ENCODE results near the gene TBC1D32.
"Not testable (repeated sequence)": the region's sequence is repeated elsewhere in the genome, so short reads cannot be mapped to it uniquely, and the experiment has no call there.

The TBC1D32 gene

DNA sequence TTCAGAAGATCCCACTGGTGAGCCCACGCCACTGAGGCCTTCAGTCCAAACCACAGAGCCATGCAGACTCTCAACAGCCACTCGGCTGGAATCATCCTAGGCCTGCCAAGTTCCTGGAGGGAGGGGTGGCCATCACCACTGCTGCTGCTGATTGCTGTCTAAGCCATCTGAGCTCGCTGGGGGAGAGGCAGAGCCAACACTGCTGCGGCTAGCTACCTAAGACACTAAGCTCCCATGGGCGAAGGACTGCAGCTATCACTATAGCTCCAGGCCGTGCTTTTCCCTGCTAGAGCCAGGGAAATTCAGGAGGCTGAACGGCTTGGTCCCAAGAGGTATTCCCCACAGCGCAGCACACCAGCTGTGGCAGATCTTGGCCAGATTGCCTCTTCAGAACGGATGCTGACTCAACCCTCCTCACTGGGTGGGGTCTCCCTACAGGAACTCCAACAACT lies 73.6 kb downstream of the TBC1D32 start:
- Histone ChIP-seq H3K36me3 (ENCODE audit: insufficient read depth, low read length) (no peaks in the 10 kb centered on the region), H3K4me3 (ENCODE audit: low read depth in 1 of 2, low read length in 2 of 2) (no peak overlapping the region), H3K9ac (ENCODE audit: low read length) (no peak overlapping the region), H3K9me3 (ENCODE audit: low read length) (no peaks in the 10 kb centered on the region), H3K27me3 (ENCODE audit: control insufficient read depth in 1 of 2, insufficient read depth in 2 of 2, low read length in 2 of 2) (no peaks in the 10 kb centered on the region), H3K4me1 (ENCODE audit: insufficient read depth, low read length) (no peaks in the 10 kb centered on the region), H3K27ac (ENCODE audit: low read depth, low read length) (no peak overlapping the region)

DNA sequence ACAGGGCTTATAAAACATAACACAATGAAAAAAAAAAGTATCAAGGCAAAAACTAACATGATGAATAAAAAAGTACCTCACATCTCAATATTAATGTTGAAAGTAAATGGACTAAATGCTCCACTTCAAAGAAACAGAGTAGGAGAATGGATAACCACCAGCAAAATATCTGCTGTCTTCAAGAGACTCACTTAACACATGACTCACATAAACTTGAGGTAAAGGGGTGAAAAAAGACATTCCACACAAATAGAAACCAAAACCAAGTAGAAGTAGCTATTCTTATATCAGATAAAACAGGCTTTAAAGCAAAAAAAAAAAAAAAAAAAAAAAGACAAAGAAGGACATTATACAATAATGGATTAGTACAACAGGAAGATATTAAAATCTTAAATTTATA lies 86.9 kb downstream of the TBC1D32 start:
- no peaks in the 10 kb centered on the region for H3K27me3 ChIP-seq (ENCODE audit: control insufficient read depth in 1 of 2, insufficient read depth in 2 of 2, low read length in 2 of 2)
- no peak overlapping the region for H3K4me3 ChIP-seq (ENCODE audit: low read depth in 1 of 2, low read length in 2 of 2)
- no peaks in the 10 kb centered on the region for H3K4me1 ChIP-seq (ENCODE audit: insufficient read depth, low read length)
- H3K27ac ChIP-seq (ENCODE audit: low read depth, low read length): no peak overlapping the region
- H3K36me3 ChIP-seq (ENCODE audit: insufficient read depth, low read length): peaks cover 5% of the 10 kb centered on the region
- no peak overlapping the region for H3K9ac ChIP-seq (ENCODE audit: low read length)
- no peaks in the 10 kb centered on the region for H3K9me3 ChIP-seq (ENCODE audit: low read length)

DNA sequence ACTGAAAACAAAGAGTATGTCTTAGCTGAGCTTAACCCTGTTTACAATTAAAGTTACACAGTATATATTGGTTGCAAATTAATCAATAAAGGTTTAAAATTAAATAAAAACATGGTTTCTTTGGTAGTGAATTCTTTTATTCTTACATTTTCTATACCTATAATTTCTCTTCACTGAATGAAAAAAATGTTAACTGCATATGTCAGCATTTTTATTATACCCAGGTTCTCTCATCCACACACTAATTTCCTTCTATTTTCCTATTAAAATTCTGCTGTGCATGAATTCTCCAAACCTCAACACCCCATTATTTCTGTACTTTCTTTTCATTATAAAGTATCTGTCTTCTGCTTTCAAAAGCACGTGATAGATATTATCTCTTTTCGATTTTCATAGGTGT lies 91.9 kb downstream of the TBC1D32 start:
- Histone ChIP-seq H3K36me3 (ENCODE audit: insufficient read depth, low read length) (peaks cover 5% of the 10 kb centered on the region), H3K27me3 (ENCODE audit: control insufficient read depth in 1 of 2, insufficient read depth in 2 of 2, low read length in 2 of 2) (no peaks in the 10 kb centered on the region), H3K9me3 (ENCODE audit: low read length) (no peaks in the 10 kb centered on the region), H3K4me1 (ENCODE audit: insufficient read depth, low read length) (no peaks in the 10 kb centered on the region), H3K4me3 (ENCODE audit: low read depth in 1 of 2, low read length in 2 of 2) (no peak overlapping the region), H3K27ac (ENCODE audit: low read depth, low read length) (no peak overlapping the region), H3K9ac (ENCODE audit: low read length) (no peak overlapping the region)

- H3K36me3 ChIP-seq (ENCODE audit: insufficient read depth, low read length): no peaks in the 10 kb centered on the region
- H3K27ac ChIP-seq (ENCODE audit: low read depth, low read length): no peak overlapping the region
- H3K27me3 ChIP-seq (ENCODE audit: control insufficient read depth in 1 of 2, insufficient read depth in 2 of 2, low read length in 2 of 2): no peaks in the 10 kb centered on the region
- H3K9ac ChIP-seq (ENCODE audit: low read length): no peak overlapping the region
- H3K4me3 ChIP-seq (ENCODE audit: low read depth in 1 of 2, low read length in 2 of 2): no peak overlapping the region
- H3K4me1 ChIP-seq (ENCODE audit: insufficient read depth, low read length): no peaks in the 10 kb centered on the region
- H3K9me3 ChIP-seq (ENCODE audit: low read length): no peaks in the 10 kb centered on the region
These were observed 96.4 kb downstream of the TBC1D32 start for GRCh38 chr6:121237859-121238258.

DNA sequence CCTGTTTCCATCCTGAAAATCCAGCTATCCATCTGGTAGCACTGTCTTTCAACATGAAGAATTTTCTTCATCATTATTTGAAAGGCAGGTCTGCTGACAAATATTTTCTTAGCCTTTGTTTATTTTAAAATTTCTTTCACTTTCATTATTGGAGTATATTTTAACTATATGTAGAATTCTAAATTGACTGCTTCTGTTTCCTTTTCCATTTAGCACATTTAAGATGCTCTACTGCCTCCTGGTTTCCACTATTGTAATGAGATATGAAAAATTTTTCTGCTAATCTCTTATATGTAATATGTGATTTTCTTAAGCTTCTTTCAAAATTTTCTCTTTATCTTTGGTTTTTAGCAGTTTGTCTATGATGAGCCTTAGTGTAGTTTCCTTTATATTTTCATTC lies 97.3 kb downstream of the TBC1D32 start:
- Histone ChIP-seq H3K27me3 (ENCODE audit: control insufficient read depth in 1 of 2, insufficient read depth in 2 of 2, low read length in 2 of 2) (no peaks in the 10 kb centered on the region), H3K27ac (ENCODE audit: low read depth, low read length) (no peak overlapping the region), H3K9ac (ENCODE audit: low read length) (no peak overlapping the region), H3K36me3 (ENCODE audit: insufficient read depth, low read length) (no peaks in the 10 kb centered on the region), H3K9me3 (ENCODE audit: low read length) (no peaks in the 10 kb centered on the region), H3K4me3 (ENCODE audit: low read depth in 1 of 2, low read length in 2 of 2) (no peak overlapping the region), H3K4me1 (ENCODE audit: insufficient read depth, low read length) (no peaks in the 10 kb centered on the region)

GRCh38 chr6:121235386-121235785 lies 98.9 kb downstream of the TBC1D32 start:
- no peaks in the 10 kb centered on the region for H3K4me1 ChIP-seq (ENCODE audit: insufficient read depth, low read length)
- no peaks in the 10 kb centered on the region for H3K9me3 ChIP-seq (ENCODE audit: low read length)
- no peaks in the 10 kb centered on the region for H3K27me3 ChIP-seq (ENCODE audit: control insufficient read depth in 1 of 2, insufficient read depth in 2 of 2, low read length in 2 of 2)
- no peaks in the 10 kb centered on the region for H3K36me3 ChIP-seq (ENCODE audit: insufficient read depth, low read length)
- no peak overlapping the region for H3K27ac ChIP-seq (ENCODE audit: low read depth, low read length)
- H3K4me3 ChIP-seq (ENCODE audit: low read depth in 1 of 2, low read length in 2 of 2): no peak overlapping the region
- H3K9ac ChIP-seq (ENCODE audit: low read length): no peak overlapping the region

DNA sequence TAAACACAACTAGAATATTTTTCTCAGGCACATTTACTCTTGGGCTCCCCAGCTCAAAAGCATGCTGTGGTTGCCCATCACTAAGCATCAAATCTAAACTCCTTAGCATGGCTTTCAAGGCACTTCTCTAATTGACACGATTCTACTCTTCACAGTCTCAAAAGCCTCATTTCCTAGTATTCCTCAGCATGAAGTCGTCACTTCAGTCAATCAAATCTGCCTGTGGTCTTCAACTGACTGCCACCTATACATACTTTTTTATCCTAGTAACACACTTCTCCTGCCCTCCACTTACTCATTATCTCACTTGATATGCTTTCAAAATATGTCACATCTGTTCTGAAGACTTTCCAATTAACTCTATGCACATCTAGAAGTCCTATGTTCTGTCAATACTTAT lies 110.3 kb downstream of the TBC1D32 start:
- Histone ChIP-seq H3K4me1 (ENCODE audit: insufficient read depth, low read length) (no peaks in the 10 kb centered on the region), H3K36me3 (ENCODE audit: insufficient read depth, low read length) (no peaks in the 10 kb centered on the region)

GRCh38 chr6:121223212-121223611 lies 111.1 kb downstream of the TBC1D32 start:
- Histone ChIP-seq H3K4me3 (ENCODE audit: low read depth in 1 of 2, low read length in 2 of 2) (no peak overlapping the region), H3K27ac (ENCODE audit: low read depth, low read length) (no peak overlapping the region), H3K4me1 (ENCODE audit: insufficient read depth, low read length) (no peaks in the 10 kb centered on the region), H3K9ac (ENCODE audit: low read length) (no peak overlapping the region), H3K36me3 (ENCODE audit: insufficient read depth, low read length) (no peaks in the 10 kb centered on the region), H3K9me3 (ENCODE audit: low read length) (no peaks in the 10 kb centered on the region), H3K27me3 (ENCODE audit: control insufficient read depth in 1 of 2, insufficient read depth in 2 of 2, low read length in 2 of 2) (no peaks in the 10 kb centered on the region)

More for the DNA sequence above, 110.3 kb downstream of the TBC1D32 start:
- Histone ChIP-seq H3K27me3 (ENCODE audit: control insufficient read depth in 1 of 2, insufficient read depth in 2 of 2, low read length in 2 of 2) (no peaks in the 10 kb centered on the region), H3K9ac (ENCODE audit: low read length) (no peak overlapping the region), H3K4me3 (ENCODE audit: low read depth in 1 of 2, low read length in 2 of 2) (no peak overlapping the region), H3K27ac (ENCODE audit: low read depth, low read length) (no peak overlapping the region), H3K9me3 (ENCODE audit: low read length) (no peaks in the 10 kb centered on the region)

DNA sequence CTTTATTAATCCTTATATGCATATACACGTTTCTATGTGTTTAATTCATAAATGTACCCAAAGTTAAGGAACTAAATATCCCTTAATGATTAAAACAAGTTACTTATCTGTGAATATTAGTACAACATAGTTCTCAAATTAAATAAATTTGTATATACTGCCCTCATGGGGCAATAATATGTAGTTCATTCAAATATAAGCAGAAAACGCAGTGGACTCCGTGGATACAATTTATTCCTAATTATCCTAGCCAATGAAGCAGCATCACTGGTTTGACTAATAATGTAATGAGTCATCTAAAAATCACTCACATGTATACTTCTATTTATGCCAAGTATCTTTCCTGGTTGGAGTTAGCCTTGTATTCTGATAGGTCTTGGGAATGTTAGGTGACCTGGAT lies 111.6 kb downstream of the TBC1D32 start:
- Histone ChIP-seq H3K36me3 (ENCODE audit: insufficient read depth, low read length) (no peaks in the 10 kb centered on the region), H3K27me3 (ENCODE audit: control insufficient read depth in 1 of 2, insufficient read depth in 2 of 2, low read length in 2 of 2) (no peaks in the 10 kb centered on the region), H3K27ac (ENCODE audit: low read depth, low read length) (no peak overlapping the region), H3K4me3 (ENCODE audit: low read depth in 1 of 2, low read length in 2 of 2) (no peak overlapping the region), H3K9ac (ENCODE audit: low read length) (no peak overlapping the region), H3K9me3 (ENCODE audit: low read length) (no peaks in the 10 kb centered on the region), H3K4me1 (ENCODE audit: insufficient read depth, low read length) (no peaks in the 10 kb centered on the region)

DNA sequence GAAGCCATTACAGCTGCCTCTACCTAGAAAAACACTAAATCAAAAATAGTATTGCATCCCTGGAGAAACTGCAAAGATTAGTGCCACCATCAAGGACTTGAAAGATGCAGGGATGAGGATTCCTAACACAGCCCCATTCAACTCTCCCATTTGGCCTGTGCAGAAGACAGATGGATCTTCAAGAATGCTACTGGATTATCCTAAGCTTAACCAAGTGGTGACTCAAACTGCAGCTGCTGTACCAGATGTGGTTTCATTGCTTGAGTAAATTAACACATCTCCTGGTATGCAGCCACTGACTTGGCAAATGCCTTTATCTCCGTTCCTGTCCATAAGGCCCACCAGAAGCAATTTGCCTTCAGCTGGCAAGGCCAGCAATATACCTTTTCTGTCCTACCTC lies 117.4 kb downstream of the TBC1D32 start:
- Histone ChIP-seq H3K4me3 (ENCODE audit: low read depth in 1 of 2, low read length in 2 of 2) (no peak overlapping the region), H3K27me3 (ENCODE audit: control insufficient read depth in 1 of 2, insufficient read depth in 2 of 2, low read length in 2 of 2) (no peaks in the 10 kb centered on the region), H3K36me3 (ENCODE audit: insufficient read depth, low read length) (no peaks in the 10 kb centered on the region), H3K9me3 (ENCODE audit: low read length) (no peaks in the 10 kb centered on the region), H3K27ac (ENCODE audit: low read depth, low read length) (no peak overlapping the region), H3K4me1 (ENCODE audit: insufficient read depth, low read length) (no peaks in the 10 kb centered on the region), H3K9ac (ENCODE audit: low read length) (no peak overlapping the region)

DNA sequence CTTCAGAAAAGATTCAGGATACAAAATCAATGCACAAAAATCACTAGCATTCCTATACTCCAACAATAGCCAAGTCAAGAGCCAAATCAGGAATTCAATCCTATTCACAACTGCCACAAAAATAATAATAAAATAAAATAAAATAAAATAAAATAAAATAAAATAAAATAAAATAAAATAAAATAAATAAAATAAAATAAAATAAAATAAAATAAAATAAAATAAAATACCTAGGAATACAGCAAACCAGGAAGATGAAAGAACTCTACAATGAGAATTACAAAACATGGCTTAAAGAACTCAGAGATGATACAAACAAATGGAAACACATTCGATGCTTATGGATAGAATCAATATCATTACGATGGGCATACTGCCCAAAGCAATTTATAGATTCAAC lies 120.9 kb downstream of the TBC1D32 start:
- not testable (repeated sequence) for H3K9me3 ChIP-seq (ENCODE audit: low read length); H3K9ac ChIP-seq (ENCODE audit: low read length); H3K4me1 ChIP-seq (ENCODE audit: insufficient read depth, low read length); H3K27me3 ChIP-seq (ENCODE audit: control insufficient read depth in 1 of 2, insufficient read depth in 2 of 2, low read length in 2 of 2); H3K4me3 ChIP-seq (ENCODE audit: low read depth in 1 of 2, low read length in 2 of 2); H3K36me3 ChIP-seq (ENCODE audit: insufficient read depth, low read length); H3K27ac ChIP-seq (ENCODE audit: low read depth, low read length)

- H3K9me3 ChIP-seq (ENCODE audit: low read length): no peaks in the 10 kb centered on the region
- H3K27me3 ChIP-seq (ENCODE audit: control insufficient read depth in 1 of 2, insufficient read depth in 2 of 2, low read length in 2 of 2): no peaks in the 10 kb centered on the region
- H3K4me3 ChIP-seq (ENCODE audit: low read depth in 1 of 2, low read length in 2 of 2): no peak overlapping the region
- no peaks in the 10 kb centered on the region for H3K36me3 ChIP-seq (ENCODE audit: insufficient read depth, low read length)
- H3K27ac ChIP-seq (ENCODE audit: low read depth, low read length): no peak overlapping the region
- H3K4me1 ChIP-seq (ENCODE audit: insufficient read depth, low read length): no peaks in the 10 kb centered on the region
- H3K9ac ChIP-seq (ENCODE audit: low read length): no peak overlapping the region
These were observed 123.3 kb downstream of the TBC1D32 start for GRCh38 chr6:121210943-121211342.
